Limb (tissue), 2 donors: ENCODE data around the gene CAMTA1.

Experiments
- DNase-seq, 2 donors: peaks; one replicate each; pipeline ENCODE4 v3.0.0-alpha.2; 2016; ENCODE audit errors: extremely low spot score in 2 of 2

The CAMTA1 gene

DNA sequence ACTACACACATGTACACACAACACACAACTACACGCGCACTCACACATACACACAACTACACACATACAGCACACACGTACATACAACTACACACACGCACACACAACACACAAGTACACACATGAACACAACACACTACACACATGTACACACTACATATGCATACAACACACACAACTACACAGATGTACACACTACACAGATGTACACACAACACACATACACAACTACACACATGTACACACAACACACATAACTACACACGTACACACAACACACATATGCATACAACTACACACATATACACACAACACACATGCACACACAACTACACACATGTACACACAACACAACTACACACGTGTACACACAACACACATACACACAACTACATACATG lies 318.6 kb downstream of the CAMTA1 start:
- no peak for DNase-seq

- no peak for DNase-seq
These were observed 319.1 kb downstream of the CAMTA1 start for GRCh38 chr1:7104339-7104738.

DNA sequence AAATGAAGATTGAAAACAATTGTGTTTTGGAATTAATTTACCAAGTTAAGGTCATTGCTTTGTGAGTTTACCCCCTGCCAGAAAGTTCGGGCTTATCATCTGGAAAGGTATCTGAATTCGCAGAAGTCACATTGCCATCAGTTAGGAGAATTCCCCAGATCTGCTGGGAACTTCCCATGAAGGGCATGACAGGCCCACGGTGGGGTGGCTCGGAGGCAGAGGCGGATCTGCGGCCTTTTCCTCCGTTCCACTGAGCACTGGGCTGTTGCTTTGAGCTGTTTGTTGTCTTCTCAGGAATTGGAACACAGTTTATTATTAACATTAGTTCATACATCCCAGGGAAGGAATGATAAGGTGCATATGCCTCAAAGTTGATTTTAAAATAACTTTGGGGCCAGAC lies 320.0 kb downstream of the CAMTA1 start:
- DNase-seq: no peak

GRCh38 chr1:7106442-7107108 lies 321.3 kb downstream of the CAMTA1 start:
- DNase-seq: no peak

DNA sequence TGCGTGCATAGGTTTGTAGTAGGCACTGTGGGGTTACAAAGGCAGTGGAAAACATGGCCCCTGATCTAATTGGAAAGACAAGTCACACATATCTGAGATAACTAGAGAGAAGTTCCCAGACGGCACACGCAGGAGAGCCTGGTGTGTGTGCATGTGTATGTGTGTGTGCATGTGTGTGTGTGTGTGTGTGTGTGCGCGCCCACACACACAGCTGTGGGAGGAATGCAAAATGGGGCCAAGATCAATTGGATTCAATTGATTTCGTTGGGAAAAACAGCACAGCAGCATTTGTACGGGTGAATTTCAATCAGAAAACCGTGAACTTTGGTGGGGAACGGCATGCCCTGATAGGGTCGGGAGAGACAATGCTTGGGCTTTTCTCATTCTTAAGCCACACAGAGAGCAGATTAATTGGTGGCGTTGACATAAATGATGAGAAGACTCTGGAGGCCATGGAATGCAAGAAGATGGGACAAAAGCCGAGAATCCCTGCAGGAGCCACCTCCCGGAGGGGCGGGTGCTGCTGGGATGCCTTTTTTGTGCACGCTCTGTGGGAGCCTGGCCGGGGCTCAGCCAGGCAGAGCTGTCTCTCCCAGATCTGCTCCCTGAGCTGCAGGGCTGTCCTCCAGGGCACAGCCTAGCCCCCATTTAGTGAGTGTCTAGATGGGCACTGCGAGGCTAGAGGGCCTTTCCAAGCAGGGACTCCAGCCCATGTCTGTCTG lies 322.0 kb downstream of the CAMTA1 start:
- DNase-seq: no peak

- DNase-seq: no peak
These were observed 323.0 kb downstream of the CAMTA1 start for GRCh38 chr1:7108251-7108650.

- DNase-seq: no peak
These were observed 324.6 kb downstream of the CAMTA1 start for GRCh38 chr1:7109901-7110300.

DNA sequence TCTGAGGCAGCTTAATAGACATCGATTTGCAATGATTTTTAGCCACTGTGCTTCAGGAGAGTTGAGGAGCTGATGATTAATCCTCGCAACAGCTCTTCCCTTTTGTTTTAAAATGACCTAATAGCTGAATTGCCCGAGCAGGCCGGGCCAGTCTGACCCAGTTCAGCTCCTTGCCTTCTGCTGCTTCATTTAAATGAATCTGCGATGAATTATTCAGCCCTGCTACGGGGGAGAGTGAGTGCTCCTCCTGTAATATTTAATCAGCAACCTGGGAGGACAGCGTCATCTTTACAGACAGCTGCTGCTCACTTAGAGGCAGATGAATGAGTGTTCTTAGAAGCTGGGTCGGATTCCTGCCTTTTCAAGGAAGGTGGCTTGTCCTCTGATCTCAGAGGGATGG lies 325.1 kb downstream of the CAMTA1 start:
- no peak for DNase-seq

DNA sequence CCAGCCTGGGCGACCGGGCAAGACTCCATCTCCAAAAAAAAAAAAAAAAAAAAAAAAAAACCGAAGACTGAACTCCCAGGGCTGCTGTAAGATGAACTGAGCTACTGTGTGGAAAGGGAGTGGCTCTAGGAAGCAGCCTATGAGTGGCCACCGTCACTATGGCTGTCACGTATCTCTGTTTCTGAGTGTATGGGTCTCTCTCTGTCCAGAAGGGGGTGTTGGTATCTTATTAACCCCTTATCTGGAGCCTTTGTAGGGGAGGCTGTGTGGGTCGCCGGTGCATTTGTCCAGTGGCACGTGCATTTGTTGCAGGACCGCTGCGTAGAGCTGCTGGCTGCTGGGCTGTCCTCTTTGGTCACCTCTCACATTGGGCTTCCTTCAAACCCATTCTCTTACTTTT lies 326.6 kb downstream of the CAMTA1 start:
- no peak for DNase-seq

DNA sequence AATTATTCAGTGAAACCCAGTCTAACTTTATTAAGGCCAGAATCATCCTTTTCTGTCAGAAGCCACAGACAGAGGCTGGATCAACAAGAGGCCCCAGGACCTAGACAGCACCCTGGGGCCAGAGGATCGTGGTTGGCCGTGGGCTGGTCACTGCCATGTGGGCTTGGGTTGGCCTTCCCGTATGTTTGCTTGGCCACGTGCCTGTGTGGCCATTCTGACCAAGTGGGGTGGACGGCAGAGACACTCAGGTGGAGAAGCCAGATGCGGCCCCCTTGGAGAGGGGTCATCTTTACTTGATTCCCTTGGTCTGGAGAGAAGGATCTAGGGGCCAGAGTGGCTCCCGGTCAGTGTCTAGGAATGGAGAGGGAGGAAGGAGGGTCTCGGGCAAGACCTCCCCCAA lies 327.9 kb downstream of the CAMTA1 start:
- DNase-seq: no peak

DNA sequence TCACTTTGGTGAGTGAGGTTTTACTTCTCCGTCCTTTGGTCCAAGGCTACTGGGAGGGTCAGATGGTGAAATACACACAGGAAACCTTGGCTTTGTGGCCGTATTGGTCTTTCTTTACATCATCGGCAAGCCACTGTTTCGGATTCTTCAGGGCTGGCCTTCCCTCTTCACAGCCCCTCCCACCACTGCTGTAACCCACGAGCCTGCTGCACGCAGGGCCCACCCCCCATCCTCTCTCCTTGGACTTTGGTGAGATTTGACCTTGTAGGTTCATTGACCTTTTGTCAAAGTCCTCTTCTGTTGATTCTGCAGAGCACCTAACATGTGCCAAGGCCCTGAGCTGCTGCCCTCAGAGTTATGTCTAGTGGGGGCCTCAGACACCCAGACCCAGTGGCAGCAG lies 328.6 kb downstream of the CAMTA1 start:
- no peak for DNase-seq

DNA sequence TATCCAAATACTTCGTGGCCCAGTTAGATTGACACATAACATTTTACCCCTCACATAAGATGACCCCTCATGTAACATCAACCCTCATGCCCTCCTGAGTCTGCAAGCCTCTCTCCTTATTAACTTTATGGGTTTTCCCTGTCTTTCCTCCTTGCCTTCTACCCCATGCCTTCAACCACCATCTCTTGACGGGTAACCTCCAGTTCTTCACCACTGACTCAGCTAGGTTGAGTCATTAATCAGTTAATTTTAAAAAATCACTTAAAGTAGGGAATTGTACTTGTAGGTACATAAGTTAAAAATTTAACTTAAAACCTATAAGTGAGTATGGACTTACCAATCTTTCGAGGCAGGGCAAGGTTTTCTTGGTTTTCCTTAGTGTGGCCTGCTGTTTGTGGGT lies 330.7 kb downstream of the CAMTA1 start:
- no peak for DNase-seq

DNA sequence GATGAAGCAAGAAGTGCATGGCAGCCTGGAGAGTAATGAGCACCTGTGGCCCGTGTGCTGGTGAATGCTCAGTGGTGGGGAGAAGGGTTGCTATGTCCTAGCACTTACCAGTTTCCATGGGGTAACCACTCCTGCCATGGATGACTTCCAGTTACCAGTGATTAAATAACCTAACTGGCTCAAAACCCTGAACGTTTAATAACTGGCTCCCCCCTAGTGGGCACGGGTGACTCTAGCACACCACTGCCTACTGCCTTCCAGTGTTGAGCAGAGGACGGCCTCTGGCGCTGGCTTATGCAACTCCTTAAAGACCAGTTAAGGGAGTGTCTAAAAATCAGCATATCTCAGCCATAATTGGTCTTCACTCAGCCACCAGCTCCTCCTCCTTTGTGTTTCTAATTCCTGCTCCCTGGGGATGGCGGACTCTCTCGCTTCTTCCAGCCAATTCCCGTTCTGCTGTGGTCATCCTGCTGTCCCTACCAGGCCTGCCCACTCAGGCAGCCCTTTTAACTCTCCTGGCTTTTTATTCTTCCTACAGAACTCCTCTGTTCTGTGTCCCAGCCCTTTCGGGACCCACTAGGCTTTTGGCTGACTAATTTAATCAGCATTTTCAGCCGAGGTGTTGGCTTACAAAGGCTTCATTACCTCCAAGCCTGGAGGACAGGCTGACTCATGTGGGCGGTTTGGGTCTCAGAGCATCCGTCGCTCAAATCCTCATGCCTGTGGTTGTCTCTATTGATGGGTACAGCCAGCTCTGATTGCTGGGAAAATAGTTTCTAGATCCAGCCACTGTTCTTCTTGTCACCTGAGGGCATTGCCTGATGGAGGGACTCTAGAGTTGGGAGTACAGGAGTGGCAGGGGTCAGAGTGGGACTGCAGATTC lies 332.4 kb downstream of the CAMTA1 start:
- peak in 1 of 2 donors; percentile 16 for DNase-seq

DNA sequence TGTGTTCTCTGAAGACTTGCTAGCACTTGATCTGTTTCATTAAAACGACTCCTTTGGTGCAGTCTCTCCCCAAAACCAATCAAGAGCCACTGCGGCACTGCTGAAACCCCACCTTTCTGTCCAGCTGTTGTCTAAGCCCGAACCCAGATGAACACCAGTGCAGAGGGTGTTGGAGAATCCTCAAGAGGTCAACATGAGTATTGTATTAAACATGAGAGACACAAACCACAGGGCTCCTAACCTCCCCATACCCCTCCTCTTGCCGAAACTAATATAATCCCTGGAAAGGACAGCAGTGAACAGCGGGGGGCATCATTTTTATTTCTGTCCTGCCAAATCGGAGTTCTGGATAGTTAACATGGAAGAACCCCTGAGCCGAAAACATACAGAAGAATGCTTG lies 333.9 kb downstream of the CAMTA1 start:
- no peak for DNase-seq

DNA sequence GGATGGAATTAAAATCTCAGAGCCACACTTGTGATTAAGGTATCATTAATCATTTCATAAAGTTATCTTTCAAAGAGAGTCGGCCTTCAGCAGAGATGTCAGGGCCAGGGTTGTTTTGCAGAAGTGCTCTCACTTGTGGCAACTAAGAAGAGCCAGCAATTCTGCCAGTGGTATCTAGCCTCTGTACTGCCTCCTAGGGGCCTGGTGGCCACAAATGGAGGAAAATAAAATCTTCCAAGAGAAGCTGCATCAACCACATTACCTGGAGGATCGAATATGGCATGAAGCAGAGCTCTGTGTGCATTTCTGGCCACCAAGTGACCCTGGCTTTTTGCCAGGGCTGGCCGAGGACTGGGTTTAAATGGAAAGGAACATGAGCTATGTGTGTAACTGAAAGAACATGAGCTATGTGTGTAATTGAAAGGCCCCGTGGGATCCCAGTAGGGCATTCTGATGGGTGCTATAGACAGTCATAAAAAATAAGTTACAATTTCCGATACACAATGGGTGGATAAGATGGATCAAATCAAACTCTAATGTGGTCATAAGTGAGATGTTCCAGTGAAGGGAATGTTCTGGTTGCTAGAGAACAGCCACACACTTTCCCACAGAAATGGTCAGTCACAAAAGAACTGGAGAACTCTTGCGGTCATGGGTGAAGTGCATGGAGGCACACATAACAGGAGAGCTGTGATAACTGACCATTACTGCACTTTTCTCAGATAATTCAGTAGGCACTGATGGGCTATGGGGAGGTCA lies 335.8 kb downstream of the CAMTA1 start:
- DNase-seq: no peak

DNA sequence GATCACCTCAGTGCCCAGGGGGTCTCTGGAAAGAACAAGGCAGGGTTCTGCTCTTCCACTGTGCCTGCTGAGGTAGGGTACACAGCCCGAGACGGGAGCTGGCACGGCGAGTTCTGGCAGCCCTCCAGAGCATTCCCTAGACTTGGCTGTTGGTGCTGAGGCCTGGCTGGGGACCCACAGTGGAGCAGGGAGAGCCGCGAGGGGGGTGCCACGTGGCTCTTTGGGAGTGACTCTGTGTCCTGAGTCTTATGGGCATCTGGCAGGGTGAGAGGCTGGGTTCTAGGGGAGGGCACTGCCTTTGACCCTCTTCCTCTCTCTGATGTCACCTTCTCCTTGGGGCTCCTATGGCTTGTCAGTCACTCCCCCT lies 336.4 kb downstream of the CAMTA1 start:
- peak in 1 of 2 donors; percentile 48 for DNase-seq

DNA sequence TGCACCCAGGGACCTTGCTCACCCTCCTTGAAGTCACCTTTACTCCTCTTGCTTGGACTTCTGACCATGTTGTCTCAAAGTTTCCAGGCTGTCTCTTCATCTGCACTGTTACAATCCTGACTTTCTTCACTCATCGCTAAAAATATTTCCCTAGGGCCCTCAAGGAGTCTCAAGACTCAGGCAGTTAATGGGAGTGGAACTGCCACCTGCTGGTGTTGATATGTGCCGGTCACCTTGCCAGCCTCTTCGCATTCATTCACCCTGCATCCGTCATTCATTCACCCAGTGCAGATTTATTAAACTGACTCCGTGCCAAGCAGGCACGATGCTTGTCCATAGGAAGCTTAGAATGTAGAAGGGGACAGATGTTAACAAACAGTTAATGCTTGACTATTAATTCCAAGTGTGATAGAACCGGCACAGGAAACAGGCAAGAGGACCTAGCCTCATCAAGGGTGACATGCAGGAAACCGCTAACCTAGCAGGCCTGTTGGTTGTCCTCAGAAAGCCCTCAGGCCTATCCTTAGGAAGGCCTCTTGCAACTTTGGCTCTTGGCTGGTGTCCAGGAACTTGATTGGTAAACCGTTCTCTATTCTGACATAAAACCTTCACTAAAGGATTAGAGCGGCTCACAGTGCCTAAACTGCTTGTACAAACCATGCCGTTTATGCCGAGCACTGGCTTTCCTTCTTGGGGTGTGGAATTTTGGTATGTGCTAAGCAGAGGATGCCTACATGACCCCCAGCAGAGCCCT lies 342.2 kb downstream of the CAMTA1 start:
- no peak for DNase-seq

GRCh38 chr1:7128293-7128692 lies 343.0 kb downstream of the CAMTA1 start:
- no peak for DNase-seq

DNA sequence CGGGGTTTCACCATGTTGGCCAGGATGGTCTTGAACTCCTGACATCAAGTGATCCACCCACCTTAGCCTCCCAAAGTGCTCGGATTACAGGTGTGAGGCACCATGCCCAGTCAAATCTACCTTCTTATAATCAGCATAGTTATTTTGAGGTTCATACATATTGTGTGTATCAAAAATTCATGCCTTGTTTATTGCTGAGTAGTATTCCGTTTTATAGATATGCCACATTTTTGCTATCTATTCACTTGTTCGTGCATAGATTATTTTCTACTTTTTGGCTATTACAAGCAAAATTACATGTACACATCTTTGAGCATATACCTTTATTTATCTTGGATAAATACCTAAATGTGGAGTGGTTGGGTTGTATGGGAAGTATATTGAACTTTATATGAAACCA lies 344.9 kb downstream of the CAMTA1 start:
- DNase-seq: no peak

GRCh38 chr1:7135493-7135892 lies 350.2 kb downstream of the CAMTA1 start:
- DNase-seq: no peak
